Measurements from ENCODE around the gene SLC52A3. TPM values are rescaled to one million over a fixed set of nuclear protein-coding genes. Genes with fewer than 3 reads are reported as not detected.

SLC52A3 gene
- total and polyA plus RNA-seq, 5 donors, result 0.48 to 1.6 (median 0.71) TPM

GRCh38 chr20:717271-717670, 51.0 kb downstream of the SLC52A3 start:
- H3K27ac ChIP-seq (ENCODE audit: low read length), result no peak overlapping the region
- H3K9me3 ChIP-seq (ENCODE audit: control insufficient read depth, low read length), result no peaks in the 10 kb centered on the region
- WGBS, result 77% methylated on average over 7 of the region's 7 CpGs
- intact Hi-C loops (cut with DNase I), result no loop called here
- H3K4me3 ChIP-seq (ENCODE audit: low read length), result no peak overlapping the region
- no peaks in the 10 kb centered on the region for H3K4me1 ChIP-seq (ENCODE audit: control insufficient read depth, insufficient read depth, low read length)
- DNase-seq (no peak), ATAC-seq (no peak)
- no peaks in the 10 kb centered on the region for H3K27me3 ChIP-seq (ENCODE audit: control insufficient read depth, insufficient read depth)

GRCh38 chr20:714453-714852, 53.8 kb downstream of the SLC52A3 start:
- 84% methylated on average over 2 of the region's 2 CpGs for WGBS
- no peak overlapping the region for H3K27ac ChIP-seq (ENCODE audit: low read length)
- DNase-seq, result no peak
- H3K4me1 ChIP-seq (ENCODE audit: control insufficient read depth, insufficient read depth, low read length), result no peaks in the 10 kb centered on the region
- H3K27me3 ChIP-seq (ENCODE audit: control insufficient read depth, insufficient read depth), result no peaks in the 10 kb centered on the region
- intact Hi-C loops (cut with DNase I), result no loop called here
- no peak for ATAC-seq
- H3K9me3 ChIP-seq (ENCODE audit: control insufficient read depth, low read length), result no peaks in the 10 kb centered on the region
- no peak overlapping the region for H3K4me3 ChIP-seq (ENCODE audit: low read length)

GRCh38 chr20:711576-711975, 56.7 kb downstream of the SLC52A3 start:
- DNase-seq (no peak), ATAC-seq (no peak)
- no peak overlapping the region for H3K4me3 ChIP-seq (ENCODE audit: low read length)
- H3K27me3 ChIP-seq (ENCODE audit: control insufficient read depth, insufficient read depth), result no peaks in the 10 kb centered on the region
- no peaks in the 10 kb centered on the region for H3K4me1 ChIP-seq (ENCODE audit: control insufficient read depth, insufficient read depth, low read length)
- H3K9me3 ChIP-seq (ENCODE audit: control insufficient read depth, low read length), result peaks cover 5% of the 10 kb centered on the region
- no peak overlapping the region for H3K27ac ChIP-seq (ENCODE audit: low read length)
- 42% methylated on average over 2 of the region's 2 CpGs for WGBS
- intact Hi-C loops (cut with DNase I), result no loop called here

GRCh38 chr20:710780-711450, 57.4 kb downstream of the SLC52A3 start:
- WGBS, result 66% methylated on average over 19 of the region's 19 CpGs
- no peaks in the 10 kb centered on the region for H3K27me3 ChIP-seq (ENCODE audit: control insufficient read depth, insufficient read depth)
- ATAC-seq (no peak), DNase-seq (no peak)
- intact Hi-C loops (cut with DNase I), result no loop called here
- no peak overlapping the region for H3K27ac ChIP-seq (ENCODE audit: low read length)
- H3K4me1 ChIP-seq (ENCODE audit: control insufficient read depth, insufficient read depth, low read length), result no peaks in the 10 kb centered on the region
- no peak overlapping the region for H3K4me3 ChIP-seq (ENCODE audit: low read length)
- peaks cover 5% of the 10 kb centered on the region for H3K9me3 ChIP-seq (ENCODE audit: control insufficient read depth, low read length)

Other genes with a start within 250 kb of the SLC52A3 start
- gene CSNK2A1, start 224.7 kb downstream of the SLC52A3 start, total RNA-seq, result 100 to 1,000 TPM; 105 to 118 (median 109) TPM
- gene CSNK2A1, start 224.7 kb downstream of the SLC52A3 start, polyA plus RNA-seq, result 36.8 TPM
- gene TCF15, start 158.2 kb downstream of the SLC52A3 start, total RNA-seq, result 1 to 10 TPM; 4.0 to 9.3 (median 7.8) TPM
- gene TCF15, start 158.2 kb downstream of the SLC52A3 start, polyA plus RNA-seq, result 7.4 TPM
- 10 to 100 TPM; 41.0 to 50.2 (median 44.1) TPM for gene SRXN1, start 115.3 kb downstream of the SLC52A3 start, total RNA-seq
- gene SRXN1, start 115.3 kb downstream of the SLC52A3 start, polyA plus RNA-seq, result 23.9 TPM
- gene SCRT2, start 92.7 kb downstream of the SLC52A3 start, total RNA-seq, result not detected
- not detected for gene SCRT2, start 92.7 kb downstream of the SLC52A3 start, polyA plus RNA-seq
- gene FAM110A, start 65.2 kb upstream of the SLC52A3 start, total RNA-seq, result 1 to 10 TPM; 2.6 to 4.3 (median 3.6) TPM
- gene FAM110A, start 65.2 kb upstream of the SLC52A3 start, polyA plus RNA-seq, result 3.2 TPM
- under 1 TPM in 2 of 4 donors, not detected in 2; 0.06 to 0.12 TPM for gene ANGPT4, start 147.8 kb upstream of the SLC52A3 start, total RNA-seq
- 0.14 TPM for gene ANGPT4, start 147.8 kb upstream of the SLC52A3 start, polyA plus RNA-seq
- under 1 TPM in 2 of 4 donors, not detected in 2; 0.24 to 0.53 TPM for gene RSPO4, start 233.8 kb upstream of the SLC52A3 start, total RNA-seq
- gene RSPO4, start 233.8 kb upstream of the SLC52A3 start, polyA plus RNA-seq, result 0.25 TPM